SK-N-SH (cell line): ENCODE measurements around the gene ROM1. TPM values are rescaled to one million over a fixed set of nuclear protein-coding genes. Genes with fewer than 3 reads are reported as not detected.

Source experiments
- CTCF ChIA-PET: fragments of 300-600, 350-600 bp; formaldehyde crosslinking; extraction: SDS; loops from one replicate; lab custom pipeline; 2021; lab: Yijun Ruan, JAX
- POLR2A ChIA-PET: fragments of 350-600 bp; sonication (Branson Sonifier 250); formaldehyde crosslinking; extraction: SDS; loops from one replicate; lab custom pipeline; 2020; ENCODE audit warnings: antibody characterized with exemption, inconsistent platforms; lab: Yijun Ruan, JAX
- DNase-seq: peaks from one replicate; pipeline ENCODE4 v3.0.0; 2012
- H2AFZ ChIP-seq: fragments of 200-600 bp; sonication (generic); 2 replicates; pipeline ENCODE4 v1.8.1; 2016; ENCODE audit warnings: antibody characterized with exemption, mild to moderate bottlenecking, low read depth
- H3F3A ChIP-seq: fragments of 200-600 bp; sonication (generic); replicated peaks from 2 replicates; pipeline ENCODE3; 2016; ENCODE audit warnings: antibody characterized with exemption, mild to moderate bottlenecking; ENCODE audit not compliant: insufficient read depth
- H3K27ac ChIP-seq, 2 experiments: fragments of 200-500 bp in 1 of 2; fragments of 200-600 bp in 1 of 2; sonication (Bioruptor generic) in 1 of 2; sonication (generic), shearing (Covaris generic) in 1 of 2; 2 replicates each; pipeline versions ENCODE4 v1.5.1 to v1.6.1; 2014 to 2016; ENCODE audit warnings: low read depth in 2 of 2, inconsistent platforms in 1 of 2, low read length in 1 of 2, mild to moderate bottlenecking in 1 of 2, mixed read lengths in 1 of 2
- H3K27me3 ChIP-seq: fragments of 200-600 bp; sonication (generic), shearing (Covaris generic); 2 replicates; pipeline ENCODE4 v1.6.1; 2016; ENCODE audit warnings: mixed run types; ENCODE audit not compliant: insufficient read depth
- H3K36me3 ChIP-seq, 2 experiments: fragments of 200-500 bp in 1 of 2; fragments of 200-600 bp in 1 of 2; sonication (Bioruptor generic) in 1 of 2; sonication (generic) in 1 of 2; replicated peaks in 1 of 2; 2 replicates each; pipeline versions ENCODE3 to v1.5.1; 2014 to 2016; ENCODE audit warnings: low read length in 1 of 2, mild to moderate bottlenecking in 1 of 2; ENCODE audit not compliant: insufficient read depth in 2 of 2, control insufficient read depth in 1 of 2
- H3K4me1 ChIP-seq, 2 experiments: fragments of 200-500 bp in 1 of 2; fragments of 200-600 bp in 1 of 2; sonication (Bioruptor generic) in 1 of 2; sonication (generic), shearing (Covaris generic) in 1 of 2; 2 replicates each; pipeline versions ENCODE4 v1.5.1 to v1.6.1; 2014 to 2016; ENCODE audit warnings: low read depth in 1 of 2, low read length in 1 of 2, mixed run types in 1 of 2; ENCODE audit not compliant: insufficient read depth in 2 of 2, control insufficient read depth in 1 of 2
- H3K4me2 ChIP-seq: fragments of 200-600 bp; sonication (generic), shearing (Covaris generic); 2 replicates; pipeline ENCODE4 v1.6.1; 2017; ENCODE audit warnings: mixed run types
- H3K4me3 ChIP-seq, 2 experiments: fragments of 200-500 bp in 1 of 2; fragments of 200-600 bp in 1 of 2; sonication (Bioruptor generic) in 1 of 2; sonication (generic), shearing (Covaris generic) in 1 of 2; 2 replicates each; pipeline versions ENCODE4 v1.5.1 to v1.8.1; 2014 to 2016; ENCODE audit warnings: low read depth in 2 of 2, inconsistent platforms in 1 of 2, low read length in 1 of 2, mild to moderate bottlenecking in 1 of 2, mixed read lengths in 1 of 2, moderate library complexity in 1 of 2
- H3K79me2 ChIP-seq: fragments of 200-600 bp; sonication (generic); 2 replicates; pipeline ENCODE4 v1.8.1; 2017; ENCODE audit warnings: mild to moderate bottlenecking; ENCODE audit not compliant: insufficient read depth
- H3K9ac ChIP-seq: fragments of 200-600 bp; sonication (generic); 2 replicates; pipeline ENCODE4 v1.6.1; 2017; ENCODE audit warnings: mixed run types
- H3K9me2 ChIP-seq: fragments of 200-600 bp; sonication (generic); 2 replicates; pipeline ENCODE4 v1.6.1; 2017; ENCODE audit warnings: mixed run types
- H3K9me3 ChIP-seq: fragments of 200-600 bp; sonication (generic); 2 replicates; pipeline ENCODE4 v1.6.1; 2017; ENCODE audit warnings: mixed run types, mild to moderate bottlenecking, moderate library complexity
- H4K20me1 ChIP-seq: fragments of 200-600 bp; sonication (generic); 2 replicates; pipeline ENCODE4 v1.6.1; 2017; ENCODE audit warnings: mild to moderate bottlenecking, mixed run types; ENCODE audit not compliant: insufficient read depth
- CHD2 ChIP-seq: fragments of 150-350 bp; IDR thresholded peaks from 2 replicates; pipeline ENCODE4 v1.6.1; 2018; ENCODE audit warnings: low read length; ENCODE audit not compliant: partially characterized antibody
- CTCF ChIP-seq: fragments of 200-600 bp; sonication (generic); IDR thresholded peaks from 2 replicates; pipeline ENCODE4 v1.6.1; 2017; ENCODE audit warnings: antibody characterized with exemption, mild to moderate bottlenecking, moderate library complexity
- ELF1 ChIP-seq: IDR thresholded peaks from 2 replicates; pipeline ENCODE4 v1.4.0; 2012
- EP300 ChIP-seq, 2 experiments: IDR thresholded peaks; 2 replicates each; pipeline versions ENCODE4 v1.4.0 to v1.6.1; 2012; ENCODE audit warnings: borderline replicate concordance in 1 of 2, low read depth in 1 of 2, low read length in 1 of 2
- EZH2phosphoT487 ChIP-seq: fragments of 200-600 bp; sonication (generic); IDR thresholded peaks from 2 replicates; pipeline ENCODE4 v1.6.1; 2017; ENCODE audit warnings: low read depth, mixed run types, mild to moderate bottlenecking, antibody characterized with exemption, moderate library complexity, borderline replicate concordance
- FOSL2 ChIP-seq: IDR thresholded peaks from 2 replicates; pipeline ENCODE4 v1.4.0; 2012; ENCODE audit warnings: low read depth, mild to moderate bottlenecking, moderate library complexity, borderline replicate concordance
- FOXJ3 ChIP-seq: sonication (generic); formaldehyde crosslinking; IDR thresholded peaks from 2 replicates; pipeline ENCODE4 v1.5.1; 2020; ENCODE audit warnings: mild to moderate bottlenecking, missing genetic modification reagents
- IRF3 ChIP-seq: fragments of 150-350 bp; IDR thresholded peaks from 2 replicates; pipeline ENCODE4 v1.6.1; 2016; ENCODE audit warnings: mild to moderate bottlenecking, low read depth, low read length
- JUND ChIP-seq: IDR thresholded peaks from 2 replicates; pipeline ENCODE4 v1.4.0; 2012
- MAX ChIP-seq: IDR thresholded peaks from 2 replicates; pipeline ENCODE4 v1.4.0; 2012; ENCODE audit warnings: low read depth
- MEF2A ChIP-seq: IDR thresholded peaks from 2 replicates; pipeline ENCODE4 v1.4.0; 2012; ENCODE audit warnings: low read depth, borderline replicate concordance
- NFIC ChIP-seq: IDR thresholded peaks from 2 replicates; pipeline ENCODE4 v1.4.0; 2012; ENCODE audit warnings: borderline replicate concordance
- RAD21 ChIP-seq: IDR thresholded peaks from 2 replicates; pipeline ENCODE4 v1.6.1; 2012; ENCODE audit warnings: mild to moderate bottlenecking, low read length
- REST ChIP-seq: IDR thresholded peaks from 2 replicates; pipeline ENCODE4 v1.6.1; 2012; ENCODE audit warnings: mild to moderate bottlenecking, low read depth, low read length, moderate library complexity
- RFX5 ChIP-seq: IDR thresholded peaks from 2 replicates; pipeline ENCODE4 v1.6.1; 2012; ENCODE audit warnings: mild to moderate bottlenecking, improper control_type of control experiment, low read length
- SIN3A ChIP-seq: IDR thresholded peaks from 2 replicates; pipeline ENCODE4 v1.6.1; 2012; ENCODE audit warnings: low read depth, mild to moderate bottlenecking, low read length, moderate library complexity, borderline replicate concordance
- TCF12 ChIP-seq: IDR thresholded peaks from 2 replicates; pipeline ENCODE4 v1.4.0; 2012
- TEAD4 ChIP-seq: IDR thresholded peaks from 2 replicates; pipeline ENCODE4 v1.4.0; 2012; ENCODE audit warnings: mild to moderate bottlenecking, borderline replicate concordance; ENCODE audit not compliant: insufficient read depth
- USF1 ChIP-seq: IDR thresholded peaks from 2 replicates; pipeline ENCODE4 v1.4.0; 2012; ENCODE audit warnings: low read depth, borderline replicate concordance
- YY1 ChIP-seq: IDR thresholded peaks from 2 replicates; pipeline ENCODE4 v1.4.0; 2012; ENCODE audit warnings: low read depth, mild to moderate bottlenecking
- WGBS: methylation state at CpG from one replicate; pipeline ENCODE4 v1.1.6; 2017; ENCODE audit warnings: low lambda C conversion rate; 5-methylcytosine and 5-hydroxymethylcytosine counted together
- polyA plus RNA-seq, 3 experiments: library from polyadenylated mRNA; depleted of rRNA; stranded (reverse); fragments of >200 nt; gene quantifications; 2 replicates each; pipeline ENCODE4 v1.2.3, GENCODE V29; 2012

The ROM1 gene
- polyA plus RNA-seq, 1 of the 3 experiments (the other 2 are of a cell fraction), result 7.3 TPM

GRCh38 chr11:62593434-62594044 lies 19.5 kb upstream of the ROM1 start (continued):
- no peak for TF ChIP-seq FOXJ3 (CRISPR knock-in tag)
- no peak for TF ChIP-seq TCF12
- TF ChIP-seq CTCF, result peak; percentile 60
- TF ChIP-seq SIN3A, result peak; percentile 55; the same call in 1 of the 2 replicates
- no peak for TF ChIP-seq RFX5
- no peak for TF ChIP-seq EP300 (IDR thresholded peaks at IDR 0.05; ENCODE audit: borderline replicate concordance in 1 of 2, low read depth in 1 of 2, low read length in 1 of 2)
- TF ChIP-seq MAX, result no peak
- TF ChIP-seq ELF1, result no peak
- TF ChIP-seq RAD21, result peak; percentile 55

GRCh38 chr11:62595124-62595523 lies 17.9 kb upstream of the ROM1 start:
- CTCF ChIA-PET, result interaction anchor here (6.2 kb wide), 1 partner anchor 15 kb away, joined by 69 read pairs; the partner anchor contains the start of genes EML3 and ROM1
- H3F3A ChIP-seq, result peaks cover 53% of the 10 kb centered on the region
- H3K9ac ChIP-seq, result no peak overlapping the region
- no peak for DNase-seq
- TF ChIP-seq RAD21, result no peak
- no peak for TF ChIP-seq IRF3
- no peak for TF ChIP-seq JUND
- no peak for TF ChIP-seq USF1
- no peak for TF ChIP-seq FOSL2
- TF ChIP-seq TCF12, result no peak
- TF ChIP-seq CTCF, result no peak
- no peak for TF ChIP-seq MEF2A
- no peak for TF ChIP-seq SIN3A
- no peak for TF ChIP-seq NFIC
- TF ChIP-seq YY1, result no peak
- no peak for TF ChIP-seq TEAD4
- no peak for TF ChIP-seq EZH2phosphoT487
- TF ChIP-seq CHD2, result no peak
- TF ChIP-seq REST, result no peak
- H3K27me3 ChIP-seq, result no peaks in the 10 kb centered on the region
- no peaks in the 10 kb centered on the region for H3K9me3 ChIP-seq
- H4K20me1 ChIP-seq, result no peaks in the 10 kb centered on the region
- peaks cover 22 to 26% of the 10 kb centered on the region in 2 experiments for H3K4me1 ChIP-seq
- no peak overlapping the region for H3K4me2 ChIP-seq
- peaks cover 55 to 57% of the 10 kb centered on the region in 2 experiments for H3K36me3 ChIP-seq
- POLR2A ChIA-PET, result no interaction called here
- no peak overlapping the region for H3K4me3 ChIP-seq
- whole genome bisulfite sequencing, result 96% methylated on average over 8 of the region's 8 CpGs
- no peak overlapping the region for H3K27ac ChIP-seq
- peaks cover 56% of the 10 kb centered on the region for H3K79me2 ChIP-seq
- H2AFZ ChIP-seq, result no peak overlapping the region
- H3K9me2 ChIP-seq, result no peaks in the 10 kb centered on the region
